GM12874 (cell line): Measurements from ENCODE around the gene SKOR2.

Experiments used
- CTCF ChIP-seq: IDR thresholded peaks from 2 replicates; pipeline ENCODE4 v1.5.1; 2011; ENCODE audit warnings: low read depth, mild to moderate bottlenecking, control low read depth, low read length, moderate library complexity; ENCODE audit not compliant: insufficient read depth

SKOR2 gene

GRCh38 chr18:47247416-47248114 lies 3.9 kb downstream of the SKOR2 start:
- TF ChIP-seq CTCF, result no peak

GRCh38 chr18:47247036-47247415 lies 4.4 kb downstream of the SKOR2 start:
- no peak for TF ChIP-seq CTCF

GRCh38 chr18:47246027-47246971 lies 5.2 kb downstream of the SKOR2 start:
- TF ChIP-seq CTCF, result no peak

GRCh38 chr18:47244086-47244485 lies 7.4 kb downstream of the SKOR2 start:
- no peak for TF ChIP-seq CTCF

- no peak for TF ChIP-seq CTCF
These were observed 16.4 kb downstream of the SKOR2 start for GRCh38 chr18:47235096-47235495.

GRCh38 chr18:47226660-47227059 lies 24.8 kb downstream of the SKOR2 start:
- no peak for TF ChIP-seq CTCF

GRCh38 chr18:47215554-47216138 lies 35.8 kb downstream of the SKOR2 start:
- TF ChIP-seq CTCF, result peak; percentile 30; the same call in 1 of the 2 replicates
